CD4-positive, alpha-beta T cell treated with Interleukin-4 for 1 hour (primary cell): ENCODE data around the gene TTC39C.
"Not testable (repeated sequence)": the region's sequence is repeated elsewhere in the genome, so short reads cannot be mapped to it uniquely, and the experiment has no call there.

Experiments
- DNase-seq, 2 donors: peaks; one replicate each; pipeline ENCODE4 v3.0.0-alpha.2; 2020 to 2022

Gene TTC39C

GRCh38 chr18:24138789-24139616 lies 124.4 kb downstream of the TTC39C start, which contains the start of gene CABYR:
CABYR (plus strand) TSS chr18:24139062; CDS start chr18:24143115, 4,053 bp downstream.
- DNase-seq, result peak; percentile 89 to 90

GRCh38 chr18:24140697-24141096 lies 126.1 kb downstream of the TTC39C start:
- DNase-seq, result no peak

- no peak for DNase-seq
Observed at GRCh38 chr18:24142376-24142775, 127.8 kb downstream of the TTC39C start.

- DNase-seq, result not testable (repeated sequence)
Observed at GRCh38 chr18:24149591-24149990, 135.0 kb downstream of the TTC39C start.

- DNase-seq, result no peak
Observed at GRCh38 chr18:24153397-24153796, 138.8 kb downstream of the TTC39C start.

GRCh38 chr18:24157855-24158254 lies 143.3 kb downstream of the TTC39C start:
- no peak for DNase-seq

- no peak for DNase-seq
Observed at GRCh38 chr18:24160086-24160485, 145.5 kb downstream of the TTC39C start.

- DNase-seq, result no peak
Observed at GRCh38 chr18:24161304-24161703, 146.8 kb downstream of the TTC39C start.

GRCh38 chr18:24168496-24168895 lies 153.9 kb downstream of the TTC39C start:
- no peak for DNase-seq

GRCh38 chr18:24170360-24170759 lies 155.8 kb downstream of the TTC39C start:
- DNase-seq, result no peak

GRCh38 chr18:24173997-24174396 lies 159.4 kb downstream of the TTC39C start:
- no peak for DNase-seq

- DNase-seq, result peak; percentile 24 to 63
Observed at GRCh38 chr18:24176727-24177416, 162.3 kb downstream of the TTC39C start.

- no peak for DNase-seq
Observed at GRCh38 chr18:24177499-24178133, 163.1 kb downstream of the TTC39C start.

GRCh38 chr18:24180048-24180447 lies 165.5 kb downstream of the TTC39C start:
- no peak for DNase-seq

GRCh38 chr18:24181806-24182205 lies 167.3 kb downstream of the TTC39C start:
- DNase-seq, result no peak
